Adrenal gland (tissue), 12 donors: Measurements from ENCODE around the gene KCNAB1. TPM values are rescaled to one million over a fixed set of nuclear protein-coding genes. Genes with fewer than 3 reads are reported as not detected.

Experiments
- DNase-seq, 7 donors: peaks; one replicate each; pipeline ENCODE4 v3.0.0-alpha.2; 2019 to 2020
- H3K27ac ChIP-seq, 5 donors: fragments of 200-600 bp; sonication (generic) in 4 of 5; 1 replicate in 3 of 5; 2 replicates in 2 of 5; pipeline versions ENCODE4 v1.5.1 to v1.8.0; 2016 to 2020; ENCODE audit warnings: mild to moderate bottlenecking in 1 of 5
- H3K27me3 ChIP-seq: fragments of 200-600 bp; 2 replicates; pipeline ENCODE4 v1.8.0; 2021
- H3K36me3 ChIP-seq, 2 donors: fragments of 200-600 bp; replicated peaks in 1 of 2; 1 replicate in 1 of 2; 2 replicates in 1 of 2; pipeline versions ENCODE4 v1.5.1 to v1.8.0; 2018 to 2022
- H3K4me1 ChIP-seq, 2 donors: fragments of 200-600 bp; replicated peaks in 1 of 2; 1 replicate in 1 of 2; 2 replicates in 1 of 2; pipeline versions ENCODE4 v1.5.1 to v1.8.0; 2018 to 2021
- H3K4me3 ChIP-seq, 4 donors: fragments of 200-600 bp; sonication (generic) in 3 of 4; one replicate each; pipeline ENCODE4 v1.5.1; 2016 to 2018
- H3K9me3 ChIP-seq, 3 donors: fragments of 200-600 bp; sonication (generic) in 1 of 3; replicated peaks in 1 of 3; 1 replicate in 2 of 3; 2 replicates in 1 of 3; pipeline versions ENCODE4 v1.5.1 to v1.8.0; 2016 to 2021
- POLR2A ChIP-seq, 2 donors: fragments of 450-650 bp; IDR thresholded peaks; one replicate each; pipeline ENCODE4 v1.6.1; 2017; ENCODE audit warnings: antibody characterized with exemption in 2 of 2, mild to moderate bottlenecking in 2 of 2, moderate library complexity in 1 of 2
- WGBS, 4 donors: extraction: QIAGEN DNeasy Blood & Tissue Kit in 2 of 4; methylation state at CpG; one replicate each; pipeline versions ENCODE4 v1.1.5 to v1.1.7; 2013 to 2017; 5-methylcytosine and 5-hydroxymethylcytosine counted together
- intact Hi-C, 2 donors: fragments of 100-400 bp; cut with DNase I; formaldehyde crosslinking; loops; one replicate each; pipeline versions ENCODE4 v1.14.1 to v1.15.0; 2022 to 2023
- polyA plus RNA-seq, 3 donors: library from polyadenylated mRNA; stranded (reverse); fragments of 200-250 nt in 2 of 3; fragments of 350-450 nt in 1 of 3; fragmentation: Illumina TruSeq in 1 of 3; extraction: RNeasy Lipid Tissue Mini Kit (QIAGEN cat#74804) in 1 of 3; gene quantifications; one replicate each; pipeline ENCODE4 v1.2.3, GENCODE V29; 2013 to 2014
- total RNA-seq, 9 donors: library from RNA; depleted of rRNA in 4 of 9; stranded (reverse); fragments of >200 nt in 4 of 9; fragments of 120-200 nt in 1 of 9; fragmentation: NEBNext Ultra II Directional in 1 of 9; extraction: Animal tissue kit (Norgen Biotek cat#: 25700) in 1 of 9; gene quantifications; one replicate each; pipeline versions ENCODE4 v1.1.0 to v1.2.4, GENCODE V29; 2013 to 2023
- TF ChIP-seq, protein P1 (sequence below), 6 experiments: fragments of 450-650 bp in 4 of 6; fragments of 200-600 bp in 2 of 6; sonication (generic) in 1 of 6; IDR thresholded peaks; 1 replicate in 5 of 6; 2 replicates in 1 of 6; pipeline versions ENCODE4 v1.5.1 to v1.8.0; 2016 to 2021; ENCODE audit warnings: antibody characterized with exemption in 6 of 6, mild to moderate bottlenecking in 2 of 6, moderate library complexity in 1 of 6
- donor health status: healthy with polysubstance abuse.
- donor health status: Bipolar disorder and iron deficiency.
- donor health status: DM: yes; HTN: yes; CAD: no.
- donor health status: DM: no; HTN: no; CAD: no.
- donor health status: DM: no; HTN: no; CAD: no.
- donor health status: DM: yes; HTN: yes; CAD: no.

The KCNAB1 gene
- total and polyA plus RNA-seq, 12 donors, result 0.36 to 5.0 (median 1.5) TPM

GRCh38 chr3:156543043-156543555 is 422.7 kb downstream of the KCNAB1 start:
- intact Hi-C loops, result no loop called here

DNA sequence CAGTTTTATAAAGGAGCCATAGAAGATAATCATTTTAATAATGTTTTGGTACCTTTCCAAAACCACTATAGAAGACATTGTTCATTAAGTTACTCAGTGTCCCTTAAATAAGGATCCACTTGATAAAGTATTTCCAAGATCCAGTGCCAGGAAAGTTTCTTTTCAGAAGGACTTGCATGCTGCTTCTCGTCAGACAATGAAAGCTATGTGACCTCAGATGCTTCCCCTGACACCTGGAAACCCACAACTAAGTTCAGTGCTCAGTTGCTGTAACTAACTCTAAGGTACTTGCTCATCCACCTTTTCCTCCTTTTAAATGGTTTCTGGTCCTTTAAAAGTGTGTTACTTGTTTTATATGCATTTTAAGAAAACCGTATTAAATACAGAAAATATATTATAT is 427.3 kb downstream of the KCNAB1 start:
- intact Hi-C loops, result no loop called here
- H3K27ac ChIP-seq, result peak overlapping the region in 1 of 5 donors; percentile 14

More at GRCh38 chr3:156543043-156543555, 422.7 kb downstream of the KCNAB1 start:
- DNase-seq, result no peak
- peaks cover 0 to 8% of the 10 kb centered on the region in 2 donors for H3K36me3 ChIP-seq
- no peaks in the 10 kb centered on the region for H3K9me3 ChIP-seq
- peak overlapping the region in 4 of 5 donors; percentile 11 to 67 (median 46) for H3K27ac ChIP-seq
- peaks cover 6 to 53% of the 10 kb centered on the region in 2 donors for H3K4me1 ChIP-seq
- H3K27me3 ChIP-seq, result no peaks in the 10 kb centered on the region
- TF ChIP-seq POLR2A (IDR thresholded peaks at IDR 0.05), result no peak
- TF ChIP-seq, protein P1, sequence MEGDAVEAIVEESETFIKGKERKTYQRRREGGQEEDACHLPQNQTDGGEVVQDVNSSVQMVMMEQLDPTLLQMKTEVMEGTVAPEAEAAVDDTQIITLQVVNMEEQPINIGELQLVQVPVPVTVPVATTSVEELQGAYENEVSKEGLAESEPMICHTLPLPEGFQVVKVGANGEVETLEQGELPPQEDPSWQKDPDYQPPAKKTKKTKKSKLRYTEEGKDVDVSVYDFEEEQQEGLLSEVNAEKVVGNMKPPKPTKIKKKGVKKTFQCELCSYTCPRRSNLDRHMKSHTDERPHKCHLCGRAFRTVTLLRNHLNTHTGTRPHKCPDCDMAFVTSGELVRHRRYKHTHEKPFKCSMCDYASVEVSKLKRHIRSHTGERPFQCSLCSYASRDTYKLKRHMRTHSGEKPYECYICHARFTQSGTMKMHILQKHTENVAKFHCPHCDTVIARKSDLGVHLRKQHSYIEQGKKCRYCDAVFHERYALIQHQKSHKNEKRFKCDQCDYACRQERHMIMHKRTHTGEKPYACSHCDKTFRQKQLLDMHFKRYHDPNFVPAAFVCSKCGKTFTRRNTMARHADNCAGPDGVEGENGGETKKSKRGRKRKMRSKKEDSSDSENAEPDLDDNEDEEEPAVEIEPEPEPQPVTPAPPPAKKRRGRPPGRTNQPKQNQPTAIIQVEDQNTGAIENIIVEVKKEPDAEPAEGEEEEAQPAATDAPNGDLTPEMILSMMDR (IDR thresholded peaks at IDR 0.05), result no peak
- no peak overlapping the region for H3K4me3 ChIP-seq
- WGBS, 4 donors, result 59 to 68% (median 65%) methylated on average over 2 of the region's 2 CpGs

GRCh38 chr3:156548041-156548687 is 427.8 kb downstream of the KCNAB1 start:
- H3K36me3 ChIP-seq, result peaks cover 0 to 16% of the 10 kb centered on the region in 2 donors
- intact Hi-C loops, result no loop called here
- no peaks in the 10 kb centered on the region for H3K27me3 ChIP-seq
- peak overlapping the region in 1 of 5 donors; percentile 46 for H3K27ac ChIP-seq
- peaks cover 6 to 83% of the 10 kb centered on the region in 2 donors for H3K4me1 ChIP-seq
- DNase-seq, result no peak
- TF ChIP-seq, protein P1 (IDR thresholded peaks at IDR 0.05), result no peak
- no peak for TF ChIP-seq POLR2A (IDR thresholded peaks at IDR 0.05)
- 76 to 83% (median 78%) methylated on average over 4 of the region's 4 CpGs for WGBS, 4 donors
- no peak overlapping the region for H3K4me3 ChIP-seq
- no peaks in the 10 kb centered on the region for H3K9me3 ChIP-seq

More for the DNA sequence above, 427.3 kb downstream of the KCNAB1 start:
- peaks cover 6 to 83% of the 10 kb centered on the region in 2 donors for H3K4me1 ChIP-seq
- H3K36me3 ChIP-seq, result peaks cover 0 to 16% of the 10 kb centered on the region in 2 donors
- H3K27me3 ChIP-seq, result no peaks in the 10 kb centered on the region
- no peak for DNase-seq
- no peaks in the 10 kb centered on the region for H3K9me3 ChIP-seq
- TF ChIP-seq POLR2A (IDR thresholded peaks at IDR 0.05), result no peak
- TF ChIP-seq, protein P1 (IDR thresholded peaks at IDR 0.05), result no peak
- H3K4me3 ChIP-seq, result no peak overlapping the region
- 48 to 65% (median 56%) methylated on average over 2 of the region's 2 CpGs for WGBS, 4 donors

- H3K27me3 ChIP-seq, result no peaks in the 10 kb centered on the region
- no peak overlapping the region for H3K27ac ChIP-seq
- H3K36me3 ChIP-seq, result peaks cover 0 to 16% of the 10 kb centered on the region in 2 donors
- H3K9me3 ChIP-seq, result no peaks in the 10 kb centered on the region
- intact Hi-C loops, result no loop called here
- TF ChIP-seq, protein P1 (IDR thresholded peaks at IDR 0.05), result no peak
- no peak for TF ChIP-seq POLR2A (IDR thresholded peaks at IDR 0.05)
- H3K4me1 ChIP-seq, result peaks cover 11 to 83% of the 10 kb centered on the region in 2 donors
- no peak for DNase-seq
- no peak overlapping the region for H3K4me3 ChIP-seq
- WGBS, 4 donors, result 75 to 85% (median 77%) methylated on average over 6 of the region's 6 CpGs
Observed at GRCh38 chr3:156548902-156549301, 428.5 kb downstream of the KCNAB1 start.
